GM23248 (cell line): ENCODE results near the gene PELI3.

ENCODE experiments used
- EZH2 ChIP-seq: fragments of 200-600 bp; sonication (generic); IDR thresholded peaks from 2 replicates; pipeline ENCODE4 v1.6.1; 2018; ENCODE audit warnings: antibody characterized with exemption, mild to moderate bottlenecking; ENCODE audit not compliant: insufficient read depth, poor library complexity, severe bottlenecking
- EZH2phosphoT487 ChIP-seq: fragments of 200-600 bp; sonication (generic); IDR thresholded peaks from 2 replicates; pipeline ENCODE4 v1.6.1; 2018; ENCODE audit warnings: antibody characterized with exemption, moderate library complexity, mild to moderate bottlenecking, low read depth; ENCODE audit not compliant: insufficient read depth

GRCh38 chr11:66505276-66505816, 38.6 kb downstream of the PELI3 start:
- TF ChIP-seq EZH2 (no peak), EZH2phosphoT487 (no peak)
